Activated B cell treated with CpG ODN at 0.5 μM for 24 hours (primary cell): Measurements from ENCODE around the gene SPTBN4. TPM values are rescaled to one million over a fixed set of nuclear protein-coding genes. Genes with fewer than 3 reads are reported as not detected.

ENCODE experiments used
- ATAC-seq: fragments of 200-7000 bp; cut with Tn5 transposase; one replicate; pipeline ENCODE4 v1.10.0; 2021; ENCODE audit warnings: low read depth, mild to moderate bottlenecking, moderate library complexity
- CTCF ChIA-PET: fragments of 350-600 bp; sonication (Branson Sonifier 250); formaldehyde crosslinking; loops from one replicate; lab custom pipeline; 2021; ENCODE audit warnings: antibody characterized with exemption; lab: Charles Lee
- POLR2A ChIA-PET: fragments of 350-600 bp; sonication (Branson Sonifier 250); formaldehyde crosslinking; loops from one replicate; lab custom pipeline; 2021; ENCODE audit warnings: antibody characterized with exemption; lab: Charles Lee
- DNase-seq: peaks from one replicate; pipeline ENCODE4 v3.0.0; 2022
- H3K27ac Mint-ChIP-seq: one replicate; pipeline ENCODE4 v1.8.0; 2020; ENCODE audit warnings: mixed read lengths
- H3K27me3 Mint-ChIP-seq: one replicate; pipeline ENCODE4 v1.8.0; 2021; ENCODE audit warnings: mixed read lengths
- H3K36me3 Mint-ChIP-seq: one replicate; pipeline ENCODE4 v1.8.0; 2021; ENCODE audit warnings: low read depth, mixed read lengths
- H3K4me1 Mint-ChIP-seq: one replicate; pipeline ENCODE4 v1.8.0; 2021; ENCODE audit warnings: mixed read lengths
- H3K4me3 Mint-ChIP-seq: one replicate; pipeline ENCODE4 v1.8.0; 2020; ENCODE audit warnings: mild to moderate bottlenecking, mixed read lengths
- H3K9me3 Mint-ChIP-seq: one replicate; pipeline ENCODE4 v1.8.0; 2020; ENCODE audit warnings: mixed read lengths
- intact Hi-C: fragments of 100-400 bp; cut with micrococcal nuclease; formaldehyde crosslinking; loops from one replicate; pipeline ENCODE4 v1.15.1; 2024
- total RNA-seq: library from RNA; stranded (reverse); gene quantifications from 2 replicates; pipeline ENCODE4 v1.2.3, GENCODE V29; 2022
- TF ChIP-seq, protein P1 (sequence below): fragments of 200-600 bp; IDR thresholded peaks from one replicate; pipeline ENCODE4 v1.8.0; 2022; ENCODE audit warnings: antibody characterized with exemption, mild to moderate bottlenecking

Gene SPTBN4
- total RNA-seq, 1 donor from 2014 or later: 0.20 TPM

DNA sequence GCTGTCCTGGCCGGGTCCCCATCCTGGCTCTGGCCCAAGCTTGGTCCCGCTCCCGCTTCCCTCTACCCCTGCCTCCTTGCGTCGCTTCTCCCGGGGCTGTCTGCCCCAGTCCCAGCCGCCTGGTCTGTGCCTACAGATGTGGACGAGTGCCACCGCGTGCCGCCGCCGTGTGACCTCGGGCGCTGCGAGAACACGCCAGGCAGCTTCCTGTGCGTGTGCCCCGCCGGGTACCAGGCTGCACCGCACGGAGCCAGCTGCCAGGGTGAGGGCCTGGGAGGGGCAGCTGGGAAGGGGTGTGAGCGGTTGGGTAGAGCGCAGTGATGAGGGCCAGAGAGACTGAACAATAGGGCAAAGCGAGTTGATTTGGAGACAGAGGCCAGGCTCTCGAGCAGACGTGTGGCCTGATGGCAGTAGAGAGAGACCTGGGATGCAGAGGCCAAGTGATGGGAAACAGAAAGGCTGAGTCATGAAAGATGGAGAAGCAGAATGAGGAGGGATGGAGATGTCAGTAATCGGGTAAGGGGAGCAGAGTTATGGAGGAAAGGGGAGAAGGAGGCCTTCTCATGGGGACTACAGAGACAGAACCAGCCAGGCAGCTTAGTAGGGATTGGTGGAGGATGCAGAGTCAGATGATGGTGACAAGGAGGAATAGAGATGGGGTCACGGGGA lies 143.7 kb downstream of the SPTBN4 start:
- Mint-ChIP-seq H3K27me3 (no peaks in the 10 kb centered on the region), H3K27ac (peak overlapping the region; percentile 94), H3K36me3 (peaks cover 5% of the 10 kb centered on the region), H3K4me3 (peak overlapping the region; percentile 88), H3K4me1 (peaks cover 58% of the 10 kb centered on the region), H3K9me3 (no peaks in the 10 kb centered on the region)
- TF ChIP-seq, protein P1, sequence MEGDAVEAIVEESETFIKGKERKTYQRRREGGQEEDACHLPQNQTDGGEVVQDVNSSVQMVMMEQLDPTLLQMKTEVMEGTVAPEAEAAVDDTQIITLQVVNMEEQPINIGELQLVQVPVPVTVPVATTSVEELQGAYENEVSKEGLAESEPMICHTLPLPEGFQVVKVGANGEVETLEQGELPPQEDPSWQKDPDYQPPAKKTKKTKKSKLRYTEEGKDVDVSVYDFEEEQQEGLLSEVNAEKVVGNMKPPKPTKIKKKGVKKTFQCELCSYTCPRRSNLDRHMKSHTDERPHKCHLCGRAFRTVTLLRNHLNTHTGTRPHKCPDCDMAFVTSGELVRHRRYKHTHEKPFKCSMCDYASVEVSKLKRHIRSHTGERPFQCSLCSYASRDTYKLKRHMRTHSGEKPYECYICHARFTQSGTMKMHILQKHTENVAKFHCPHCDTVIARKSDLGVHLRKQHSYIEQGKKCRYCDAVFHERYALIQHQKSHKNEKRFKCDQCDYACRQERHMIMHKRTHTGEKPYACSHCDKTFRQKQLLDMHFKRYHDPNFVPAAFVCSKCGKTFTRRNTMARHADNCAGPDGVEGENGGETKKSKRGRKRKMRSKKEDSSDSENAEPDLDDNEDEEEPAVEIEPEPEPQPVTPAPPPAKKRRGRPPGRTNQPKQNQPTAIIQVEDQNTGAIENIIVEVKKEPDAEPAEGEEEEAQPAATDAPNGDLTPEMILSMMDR: no peak
- ChIA-PET CTCF (interaction anchor here (1.6 kb wide), 1 partner anchor 24 kb away, joined by 14 read pairs; no protein-coding TSS in a partner anchor), POLR2A (interaction anchor here (0.7 to 2.4 kb wide), 17 partner anchors 9 to 325 kb away, joined by 3 to 24 read pairs (median 4); partner anchors contain the start of genes ACTMAP, AKT2, BLVRB and COQ8B)
- ATAC-seq (peak; percentile 4), DNase-seq (no peak)
- intact Hi-C loops: loop anchor here (1.0 to 10.0 kb wide), 7 partner anchors 34 to 1267 kb away; partner anchors contain the start of genes BLVRB, C19orf47, CD79A and COQ8B

DNA sequence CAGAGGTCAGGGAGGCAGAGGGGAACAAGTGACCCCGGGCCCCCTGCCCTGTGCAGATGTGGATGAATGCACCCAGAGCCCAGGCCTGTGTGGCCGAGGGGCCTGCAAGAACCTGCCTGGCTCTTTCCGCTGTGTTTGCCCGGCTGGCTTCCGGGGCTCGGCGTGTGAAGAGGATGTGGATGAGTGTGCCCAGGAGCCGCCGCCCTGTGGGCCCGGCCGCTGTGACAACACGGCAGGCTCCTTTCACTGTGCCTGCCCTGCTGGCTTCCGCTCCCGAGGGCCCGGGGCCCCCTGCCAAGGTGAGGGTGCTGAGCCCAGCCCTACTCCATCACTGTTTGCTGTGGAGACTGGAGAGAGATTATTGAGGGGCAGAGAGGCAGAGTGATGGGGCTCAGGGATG lies 144.3 kb downstream of the SPTBN4 start:
- Mint-ChIP-seq H3K4me1 (peaks cover 53% of the 10 kb centered on the region), H3K4me3 (peak overlapping the region; percentile 88), H3K9me3 (no peaks in the 10 kb centered on the region), H3K36me3 (peaks cover 7% of the 10 kb centered on the region), H3K27ac (peak overlapping the region; percentile 94), H3K27me3 (no peaks in the 10 kb centered on the region)
- CTCF ChIA-PET: interaction anchor here (1.6 kb wide), 1 partner anchor 23 kb away, joined by 14 read pairs; no protein-coding TSS in a partner anchor
- intact Hi-C loops: loop anchor here (5.0 to 10.0 kb wide), 5 partner anchors 104 to 1266 kb away; partner anchors contain the start of genes BLVRB, C19orf47, CD79A and COQ8B
- ATAC-seq: no peak
- POLR2A ChIA-PET: interaction anchor here (1.1 to 2.4 kb wide), 7 partner anchors 8 to 168 kb away, joined by 3 to 23 read pairs (median 4); partner anchors contain the start of genes COQ8B, ITPKC, RAB4B and SERTAD3
- TF ChIP-seq, protein P1: no peak
- DNase-seq: no peak

DNA sequence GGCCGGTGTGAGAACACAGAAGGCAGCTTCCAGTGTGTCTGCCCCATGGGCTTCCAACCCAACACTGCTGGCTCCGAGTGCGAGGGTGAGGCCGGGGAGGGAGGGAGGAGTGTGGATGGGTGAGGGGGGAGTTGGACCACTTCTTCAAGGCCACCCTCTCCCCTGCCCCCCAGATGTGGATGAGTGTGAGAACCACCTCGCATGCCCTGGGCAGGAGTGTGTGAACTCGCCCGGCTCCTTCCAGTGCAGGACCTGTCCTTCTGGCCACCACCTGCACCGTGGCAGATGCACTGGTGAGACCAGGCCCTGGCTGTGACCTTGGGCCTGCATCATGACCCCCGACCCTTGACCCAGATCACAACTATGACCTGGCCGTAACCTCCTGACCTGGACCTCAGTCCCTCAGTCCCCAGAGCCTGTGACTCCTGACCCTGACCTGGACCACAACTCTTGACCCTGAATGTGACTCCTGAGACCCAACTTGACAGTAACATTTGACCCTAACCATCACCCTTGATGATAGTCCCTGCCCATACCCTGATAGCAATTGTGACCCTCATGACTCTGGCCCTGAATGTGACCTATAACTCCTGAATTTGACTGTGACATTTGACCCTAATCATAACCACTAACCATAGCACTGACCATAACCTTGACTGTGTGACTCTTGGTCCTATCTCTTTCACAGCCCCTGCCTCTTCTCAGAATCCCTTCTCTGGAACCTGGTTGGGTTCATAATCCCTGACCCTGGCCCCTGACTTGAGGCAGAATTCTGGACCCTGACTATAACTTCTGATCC lies 145.3 kb downstream of the SPTBN4 start:
- Mint-ChIP-seq H3K27ac (peak overlapping the region; percentile 35), H3K9me3 (no peaks in the 10 kb centered on the region), H3K4me1 (peaks cover 51% of the 10 kb centered on the region), H3K27me3 (no peaks in the 10 kb centered on the region), H3K36me3 (peaks cover 9% of the 10 kb centered on the region), H3K4me3 (peak overlapping the region; percentile 91)
- intact Hi-C loops: loop anchor here (2.0 to 10.0 kb wide), 6 partner anchors 103 to 1265 kb away; partner anchors contain the start of genes BLVRB, C19orf47, CD79A and COQ8B
- TF ChIP-seq, protein P1: no peak
- CTCF ChIA-PET: no interaction called here
- DNase-seq (no peak), ATAC-seq (no peak)
- POLR2A ChIA-PET: interaction anchor here (0.6 to 3.1 kb wide), 3 partner anchors 8 to 105 kb away, joined by 4 to 42 read pairs (median 5); partner anchors contain the start of genes COQ8B and ITPKC

DNA sequence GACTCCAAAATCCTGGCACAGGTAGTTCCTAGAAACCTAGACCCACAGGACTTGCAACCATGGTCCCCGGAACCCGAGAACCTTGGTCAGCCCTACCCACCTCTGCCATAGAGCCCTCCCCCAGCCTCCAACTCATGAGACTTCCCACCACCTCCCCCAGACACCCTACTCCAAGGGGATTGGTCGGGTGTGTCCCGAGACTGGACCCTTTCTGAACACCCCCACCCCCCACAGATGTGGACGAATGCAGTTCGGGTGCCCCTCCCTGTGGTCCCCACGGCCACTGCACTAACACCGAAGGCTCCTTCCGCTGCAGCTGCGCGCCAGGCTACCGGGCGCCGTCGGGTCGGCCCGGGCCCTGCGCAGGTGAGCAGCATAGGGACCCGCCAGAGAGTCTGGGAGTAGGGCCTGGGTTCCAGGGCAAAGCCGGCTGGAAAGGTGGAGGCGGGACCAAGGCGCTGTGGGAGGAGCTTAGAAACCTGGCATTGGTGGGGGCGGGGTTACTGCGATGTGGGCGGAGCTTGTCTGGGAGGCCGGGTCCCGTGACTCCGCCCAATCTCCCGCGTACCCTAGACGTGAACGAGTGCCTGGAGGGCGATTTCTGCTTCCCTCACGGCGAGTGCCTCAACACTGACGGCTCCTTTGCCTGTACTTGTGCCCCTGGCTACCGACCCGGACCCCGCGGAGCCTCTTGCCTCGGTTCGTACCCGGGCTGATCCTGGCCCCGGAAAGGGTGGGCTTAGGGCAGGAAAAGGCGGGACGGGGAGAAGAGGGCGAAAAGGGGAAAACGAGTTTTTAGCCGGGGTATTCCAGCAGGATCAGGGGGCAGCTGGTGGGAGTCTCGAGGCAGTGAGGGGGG lies 146.3 kb downstream of the SPTBN4 start:
- intact Hi-C loops: loop anchor here (1.0 to 10.0 kb wide), 8 partner anchors 8 to 1264 kb away; partner anchors contain the start of genes BLVRB, C19orf47, CD79A and COQ8B
- Mint-ChIP-seq H3K36me3 (peaks cover 13% of the 10 kb centered on the region), H3K4me1 (peaks cover 46% of the 10 kb centered on the region), H3K4me3 (peak overlapping the region; percentile 91), H3K9me3 (no peaks in the 10 kb centered on the region), H3K27me3 (no peaks in the 10 kb centered on the region), H3K27ac (peak overlapping the region; percentile 89)
- TF ChIP-seq, protein P1: no peak
- ATAC-seq (peak; percentile 11), DNase-seq (peak; percentile 72)
- ChIA-PET CTCF (interaction anchor here (0.5 to 1.2 kb wide), 6 partner anchors 10 to 1781 kb away, joined by 3 to 10 read pairs (median 4); no protein-coding TSS in a partner anchor), POLR2A (interaction anchor here (0.9 to 3.1 kb wide), 10 partner anchors 9 to 192 kb away, joined by 3 to 42 read pairs (median 4); partner anchors contain the start of genes COQ8B, ITPKC and RAB4B)
